Testis (tissue), 3 donors: ENCODE results near the gene HOXC4. TPM values are rescaled to one million over a fixed set of nuclear protein-coding genes. Genes with fewer than 3 reads are reported as not detected.

Experiments used
- DNase-seq: peaks from one replicate; pipeline ENCODE4 v3.0.0-alpha.2; 2019
- H3K27ac ChIP-seq, 2 donors: fragments of 200-600 bp; sonication (generic); one replicate each; pipeline ENCODE4 v1.5.1; 2019
- H3K27me3 ChIP-seq: fragments of 200-600 bp; sonication (generic); one replicate; pipeline ENCODE4 v1.5.1; 2019
- H3K36me3 ChIP-seq: fragments of 200-600 bp; sonication (generic); one replicate; pipeline ENCODE4 v1.5.1; 2017; ENCODE audit warnings: low read depth; ENCODE audit errors: missing control alignments
- H3K4me1 ChIP-seq: fragments of 200-600 bp; sonication (generic); one replicate; pipeline ENCODE4 v1.5.1; 2019
- H3K4me3 ChIP-seq, 2 donors: fragments of 200-600 bp; sonication (generic); one replicate each; pipeline ENCODE4 v1.5.1; 2017 to 2019
- H3K9me3 ChIP-seq: fragments of 200-600 bp; sonication (generic); one replicate; pipeline ENCODE4 v1.5.1; 2017
- POLR2A ChIP-seq: fragments of 450-650 bp; IDR thresholded peaks from one replicate; pipeline ENCODE4 v1.6.1; 2017; ENCODE audit warnings: antibody characterized with exemption, mild to moderate bottlenecking, moderate library complexity
- WGBS, 2 donors: methylation state at CpG; one replicate each; pipeline ENCODE4 v1.1.5; 2018; 5-methylcytosine and 5-hydroxymethylcytosine counted together
- intact Hi-C: fragments of 100-400 bp; cut with DNase I; formaldehyde crosslinking; loops from one replicate; pipeline ENCODE4 v1.15.1; 2023; ENCODE audit warnings: low total_unique reads
- polyA plus RNA-seq: library from polyadenylated mRNA; stranded (reverse); fragments of 350-450 nt; fragmentation: Illumina TruSeq; extraction: RNeasy Lipid Tissue Mini Kit (QIAGEN cat#74804); gene quantifications from one replicate; pipeline ENCODE4 v1.2.3, GENCODE V29; 2014; ENCODE audit warnings: low read depth, low replicate concordance; ENCODE audit not compliant: insufficient read depth
- total RNA-seq, 2 donors: library from RNA; depleted of rRNA; stranded (reverse); fragments of >200 nt; gene quantifications; one replicate each; pipeline ENCODE4 v1.2.3, GENCODE V29; 2016
- TF ChIP-seq, protein P1 (sequence below), 3 experiments: fragments of 450-650 bp in 2 of 3; fragments of 200-600 bp in 1 of 3; sonication (generic) in 1 of 3; IDR thresholded peaks; one replicate each; pipeline ENCODE4 v1.5.1; 2016 to 2019; ENCODE audit warnings: antibody characterized with exemption in 3 of 3, mild to moderate bottlenecking in 2 of 3, moderate library complexity in 1 of 3

HOXC4 gene
- total and polyA plus RNA-seq, 3 donors from 2014 or later: 3.0 to 4.3 (median 3.1) TPM

DNA sequence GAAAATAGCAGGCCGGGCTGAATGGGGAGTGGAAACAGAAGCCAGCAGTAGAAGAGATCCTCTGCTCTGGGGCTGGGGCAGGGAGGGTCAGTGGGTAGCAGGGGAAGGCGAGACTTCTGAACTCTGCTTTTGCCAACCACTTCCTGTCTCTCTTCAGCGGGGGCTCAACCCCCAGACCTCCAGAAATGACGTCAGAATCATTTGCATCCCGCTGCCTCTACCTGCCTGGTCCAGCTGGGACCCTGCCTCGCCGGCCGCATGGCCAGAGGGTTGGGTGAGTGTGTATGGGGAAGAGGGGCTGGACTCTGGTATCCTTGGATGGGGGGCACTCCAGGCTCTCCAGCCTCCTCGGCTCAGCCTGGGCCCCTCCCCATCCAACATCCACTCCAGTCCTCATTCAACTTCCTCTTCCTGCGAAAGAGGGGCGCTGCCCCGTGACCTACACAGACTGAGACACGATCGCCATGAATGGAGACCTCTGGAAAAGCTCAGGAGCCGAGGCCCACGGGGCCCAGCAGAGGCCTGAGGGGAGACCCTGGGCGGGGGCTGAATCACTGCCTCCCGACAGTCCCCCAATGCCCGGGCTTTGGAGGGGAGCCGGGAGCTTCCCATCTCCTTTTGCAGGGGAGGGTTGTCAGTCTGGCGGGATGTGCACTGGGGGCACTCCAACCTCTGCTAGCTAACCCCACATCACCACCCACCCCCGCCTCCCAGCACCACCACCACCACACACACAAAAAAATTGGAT is 458 bp upstream of the HOXC4 start:
- no peaks in the 10 kb centered on the region for H3K27me3 ChIP-seq
- H3K9me3 ChIP-seq: no peaks in the 10 kb centered on the region
- H3K4me1 ChIP-seq: peaks cover 10% of the 10 kb centered on the region
- no peak for DNase-seq
- H3K36me3 ChIP-seq: no peaks in the 10 kb centered on the region
- peak overlapping the region; percentile 60 to 69 for H3K4me3 ChIP-seq
- WGBS, 2 donors: 16 to 24% methylated on average over 21 to 22 of the region's 22 CpGs
- intact Hi-C loops: no loop called here
- TF ChIP-seq POLR2A: no peak
- TF ChIP-seq, protein P1, sequence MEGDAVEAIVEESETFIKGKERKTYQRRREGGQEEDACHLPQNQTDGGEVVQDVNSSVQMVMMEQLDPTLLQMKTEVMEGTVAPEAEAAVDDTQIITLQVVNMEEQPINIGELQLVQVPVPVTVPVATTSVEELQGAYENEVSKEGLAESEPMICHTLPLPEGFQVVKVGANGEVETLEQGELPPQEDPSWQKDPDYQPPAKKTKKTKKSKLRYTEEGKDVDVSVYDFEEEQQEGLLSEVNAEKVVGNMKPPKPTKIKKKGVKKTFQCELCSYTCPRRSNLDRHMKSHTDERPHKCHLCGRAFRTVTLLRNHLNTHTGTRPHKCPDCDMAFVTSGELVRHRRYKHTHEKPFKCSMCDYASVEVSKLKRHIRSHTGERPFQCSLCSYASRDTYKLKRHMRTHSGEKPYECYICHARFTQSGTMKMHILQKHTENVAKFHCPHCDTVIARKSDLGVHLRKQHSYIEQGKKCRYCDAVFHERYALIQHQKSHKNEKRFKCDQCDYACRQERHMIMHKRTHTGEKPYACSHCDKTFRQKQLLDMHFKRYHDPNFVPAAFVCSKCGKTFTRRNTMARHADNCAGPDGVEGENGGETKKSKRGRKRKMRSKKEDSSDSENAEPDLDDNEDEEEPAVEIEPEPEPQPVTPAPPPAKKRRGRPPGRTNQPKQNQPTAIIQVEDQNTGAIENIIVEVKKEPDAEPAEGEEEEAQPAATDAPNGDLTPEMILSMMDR (IDR thresholded peaks at IDR 0.05): no peak
- H3K27ac ChIP-seq: peak overlapping the region in 1 of 2 donors; percentile 39

DNA sequence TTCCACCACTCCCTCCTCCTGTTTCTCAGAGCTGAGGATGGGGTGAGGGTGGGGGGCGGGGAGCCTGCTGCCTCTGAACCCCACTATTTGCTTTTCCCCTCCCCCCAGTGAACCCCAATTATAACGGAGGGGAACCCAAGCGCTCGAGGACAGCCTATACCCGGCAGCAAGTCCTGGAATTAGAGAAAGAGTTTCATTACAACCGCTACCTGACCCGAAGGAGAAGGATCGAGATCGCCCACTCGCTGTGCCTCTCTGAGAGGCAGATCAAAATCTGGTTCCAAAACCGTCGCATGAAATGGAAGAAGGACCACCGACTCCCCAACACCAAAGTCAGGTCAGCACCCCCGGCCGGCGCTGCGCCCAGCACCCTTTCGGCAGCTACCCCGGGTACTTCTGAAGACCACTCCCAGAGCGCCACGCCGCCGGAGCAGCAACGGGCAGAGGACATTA is 1.1 kb downstream of the HOXC4 start:
- intact Hi-C loops: no loop called here
- WGBS, 2 donors: 47 to 51% methylated on average over 24 of the region's 24 CpGs
- no peaks in the 10 kb centered on the region for H3K27me3 ChIP-seq
- H3K4me1 ChIP-seq: peaks cover 10% of the 10 kb centered on the region
- TF ChIP-seq POLR2A: no peak
- H3K27ac ChIP-seq: no peak overlapping the region
- H3K4me3 ChIP-seq: peak overlapping the region in 1 of 2 donors; percentile 69
- no peak for DNase-seq
- H3K9me3 ChIP-seq: no peaks in the 10 kb centered on the region
- no peaks in the 10 kb centered on the region for H3K36me3 ChIP-seq

DNA sequence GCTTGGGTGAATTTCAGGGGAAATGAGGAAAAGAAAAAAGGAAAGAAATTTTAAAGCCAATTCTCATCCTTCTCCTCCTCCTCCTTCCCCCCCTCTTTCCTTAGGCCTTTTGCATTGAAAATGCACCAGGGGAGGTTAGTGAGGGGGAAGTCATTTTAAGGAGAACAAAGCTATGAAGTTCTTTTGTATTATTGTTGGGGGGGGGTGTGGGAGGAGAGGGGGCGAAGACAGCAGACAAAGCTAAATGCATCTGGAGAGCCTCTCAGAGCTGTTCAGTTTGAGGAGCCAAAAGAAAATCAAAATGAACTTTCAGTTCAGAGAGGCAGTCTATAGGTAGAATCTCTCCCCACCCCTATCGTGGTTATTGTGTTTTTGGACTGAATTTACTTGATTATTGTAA is 1.9 kb downstream of the HOXC4 start:
- H3K27ac ChIP-seq: no peak overlapping the region
- no peaks in the 10 kb centered on the region for H3K9me3 ChIP-seq
- no peak for DNase-seq
- peaks cover 10% of the 10 kb centered on the region for H3K4me1 ChIP-seq
- intact Hi-C loops: no loop called here
- no peaks in the 10 kb centered on the region for H3K27me3 ChIP-seq
- WGBS, 2 donors: 74 to 89% methylated on average over 2 of the region's 2 CpGs
- H3K36me3 ChIP-seq: no peaks in the 10 kb centered on the region
- TF ChIP-seq, protein P1 (IDR thresholded peaks at IDR 0.05): no peak
- no peak for TF ChIP-seq POLR2A
- no peak overlapping the region for H3K4me3 ChIP-seq

DNA sequence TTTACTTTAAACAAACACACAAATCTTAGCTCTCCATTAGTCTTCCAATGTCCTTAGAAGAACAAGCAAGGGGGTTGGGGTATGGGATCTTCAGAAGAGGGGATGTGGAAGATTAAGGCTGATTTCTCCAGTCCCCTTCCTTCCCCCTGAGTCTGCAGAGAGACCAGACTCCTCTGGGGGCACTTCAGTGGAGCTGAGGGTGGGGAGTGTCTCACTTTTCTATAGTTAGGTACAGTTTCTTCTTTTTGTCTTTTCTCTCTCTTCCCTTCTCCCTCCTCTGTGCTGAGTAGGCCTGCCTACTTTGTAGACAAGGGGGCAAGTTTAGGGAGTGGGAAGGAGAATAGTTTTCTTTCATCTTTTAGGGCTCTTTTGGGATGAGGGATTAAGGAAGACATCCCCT is 2.5 kb downstream of the HOXC4 start:
- Histone ChIP-seq H3K4me1 (peaks cover 10% of the 10 kb centered on the region), H3K9me3 (no peaks in the 10 kb centered on the region), H3K36me3 (no peaks in the 10 kb centered on the region), H3K27me3 (no peaks in the 10 kb centered on the region), H3K27ac (no peak overlapping the region), H3K4me3 (no peak overlapping the region)
- intact Hi-C loops: no loop called here
- no peak for TF ChIP-seq POLR2A
- TF ChIP-seq, protein P1 (IDR thresholded peaks at IDR 0.05): no peak
- no peak for DNase-seq

DNA sequence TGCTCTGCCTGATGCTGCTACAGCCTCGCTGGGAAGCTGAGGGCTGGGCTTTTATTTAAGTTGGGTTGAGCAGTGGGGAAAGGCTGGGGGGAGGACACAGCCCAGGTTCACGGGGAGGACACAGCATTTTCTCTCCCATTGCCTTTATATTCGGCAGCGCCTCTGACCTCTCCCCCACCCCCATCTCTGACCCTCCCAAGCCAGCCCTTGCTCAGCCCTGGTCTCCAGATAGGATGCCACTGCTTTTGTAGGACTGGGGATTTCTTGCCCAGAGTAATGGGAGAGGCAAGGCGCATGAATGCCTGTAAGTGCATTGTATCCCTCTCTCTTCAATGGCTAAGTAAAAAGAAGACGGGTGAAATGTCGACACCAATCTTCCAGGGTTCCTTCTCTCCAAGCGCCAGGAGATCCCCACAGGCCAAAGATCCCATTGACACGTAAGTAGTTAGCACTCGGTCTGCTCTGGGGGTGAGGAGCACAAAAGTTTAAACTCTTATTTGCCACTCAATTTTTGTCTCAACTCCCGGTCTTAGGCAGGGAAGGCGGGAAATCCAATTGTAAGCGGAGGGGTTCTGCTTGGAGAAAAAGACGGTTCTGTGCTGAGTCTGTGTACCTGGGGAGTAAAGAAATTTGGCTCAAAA is 4.6 kb downstream of the HOXC4 start:
- TF ChIP-seq, protein P1 (IDR thresholded peaks at IDR 0.05): no peak
- no peak for TF ChIP-seq POLR2A
- Histone ChIP-seq H3K27ac (no peak overlapping the region), H3K36me3 (no peaks in the 10 kb centered on the region), H3K4me3 (no peak overlapping the region), H3K9me3 (no peaks in the 10 kb centered on the region), H3K27me3 (no peaks in the 10 kb centered on the region), H3K4me1 (peaks cover 2% of the 10 kb centered on the region)
- intact Hi-C loops: no loop called here
- DNase-seq: no peak
- WGBS, 2 donors: 66 to 73% methylated on average over 12 to 14 of the region's 14 CpGs
